ENCODE measurements around the gene ATG101. TPM values are rescaled to one million over a fixed set of nuclear protein-coding genes. Genes with fewer than 3 reads are reported as not detected.
A peak's percentile ranks its signal among the peaks of the same experiment; 100 is the strongest.

Gene ATG101
- total and polyA plus RNA-seq, 2 experiments from 2014 or later = 77.3 to 139 TPM

DNA sequence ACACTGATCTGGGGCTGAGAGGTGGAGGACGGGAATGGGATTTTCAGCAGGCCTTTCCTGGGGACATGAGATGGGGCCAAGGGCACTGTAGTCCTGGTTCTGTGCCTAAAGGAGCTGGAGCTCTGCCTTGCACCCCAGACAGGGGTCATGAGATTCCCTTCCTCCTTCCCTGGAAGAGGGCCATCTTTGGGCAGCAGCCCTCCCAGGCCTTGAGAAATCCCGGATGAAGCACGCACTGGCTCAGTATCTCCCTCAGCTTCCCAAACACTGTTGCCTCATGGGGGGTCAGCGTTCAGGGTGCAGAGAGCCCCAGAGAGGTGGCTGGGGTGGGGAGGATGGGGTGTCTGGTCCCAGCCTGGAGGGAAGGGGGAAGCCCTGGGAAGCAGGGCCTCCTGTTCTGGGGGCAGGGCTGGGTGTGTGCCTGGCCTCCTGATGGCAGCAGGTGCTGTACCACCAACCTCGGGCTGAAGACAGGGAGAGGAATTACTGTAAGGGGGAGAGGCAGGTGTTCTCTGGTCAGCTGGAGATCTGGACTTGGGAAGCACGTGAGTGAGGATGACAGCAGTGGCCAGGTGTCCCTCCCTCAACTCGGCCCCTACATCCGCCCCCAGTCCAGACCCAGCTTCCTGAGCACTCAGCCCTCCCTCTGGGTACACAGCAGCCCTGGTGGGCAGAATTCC lies 26.9 kb upstream of the ATG101 start:
- Histone ChIP-seq H3F3A (ENCODE audit: insufficient read depth) (peaks cover 27% of the 10 kb centered on the region; the same call in 1 of the 2 replicates), H3K27me3 (replicated peaks; ENCODE audit: insufficient read depth) (no peaks in the 10 kb centered on the region), H3K9ac (no peak overlapping the region), H2AFZ (no peak overlapping the region), H3K4me3 (no peak overlapping the region), H3K4me1 (ENCODE audit: insufficient read depth) (peaks cover 23% of the 10 kb centered on the region), H3K27ac (peak overlapping the region; percentile 98; the same call in 1 of the 2 replicates), H3K79me2 (ENCODE audit: insufficient read depth) (peaks cover 6% of the 10 kb centered on the region), H4K20me1 (ENCODE audit: insufficient read depth) (no peaks in the 10 kb centered on the region), H3K9me2 (ENCODE audit: insufficient read depth) (no peaks in the 10 kb centered on the region), H3K9me3 (ENCODE audit: low read depth) (no peaks in the 10 kb centered on the region), H3K36me3 (ENCODE audit: low read depth) (no peaks in the 10 kb centered on the region), H3K4me2 (ENCODE audit: unreplicated experiment) (no peak overlapping the region)
- in situ Hi-C loops (cut with MboI) = no loop called here
- DNase-seq = no peak
- TF ChIP-seq EZH2phosphoT487 (IDR thresholded peaks at IDR 0.05; ENCODE audit: insufficient read depth, low read depth) (no peak), EZH2 (IDR thresholded peaks at IDR 0.05; ENCODE audit: insufficient read depth, poor library complexity, severe bottlenecking) (no peak)
- WGBS, 2 experiments (ENCODE audit: low coverage in 1 of 2, low lambda C conversion rate in 2 of 2, missing lambda C conversion rate in 2 of 2) = 65 to 75% methylated on average over 8 of the region's 8 CpGs

DNA sequence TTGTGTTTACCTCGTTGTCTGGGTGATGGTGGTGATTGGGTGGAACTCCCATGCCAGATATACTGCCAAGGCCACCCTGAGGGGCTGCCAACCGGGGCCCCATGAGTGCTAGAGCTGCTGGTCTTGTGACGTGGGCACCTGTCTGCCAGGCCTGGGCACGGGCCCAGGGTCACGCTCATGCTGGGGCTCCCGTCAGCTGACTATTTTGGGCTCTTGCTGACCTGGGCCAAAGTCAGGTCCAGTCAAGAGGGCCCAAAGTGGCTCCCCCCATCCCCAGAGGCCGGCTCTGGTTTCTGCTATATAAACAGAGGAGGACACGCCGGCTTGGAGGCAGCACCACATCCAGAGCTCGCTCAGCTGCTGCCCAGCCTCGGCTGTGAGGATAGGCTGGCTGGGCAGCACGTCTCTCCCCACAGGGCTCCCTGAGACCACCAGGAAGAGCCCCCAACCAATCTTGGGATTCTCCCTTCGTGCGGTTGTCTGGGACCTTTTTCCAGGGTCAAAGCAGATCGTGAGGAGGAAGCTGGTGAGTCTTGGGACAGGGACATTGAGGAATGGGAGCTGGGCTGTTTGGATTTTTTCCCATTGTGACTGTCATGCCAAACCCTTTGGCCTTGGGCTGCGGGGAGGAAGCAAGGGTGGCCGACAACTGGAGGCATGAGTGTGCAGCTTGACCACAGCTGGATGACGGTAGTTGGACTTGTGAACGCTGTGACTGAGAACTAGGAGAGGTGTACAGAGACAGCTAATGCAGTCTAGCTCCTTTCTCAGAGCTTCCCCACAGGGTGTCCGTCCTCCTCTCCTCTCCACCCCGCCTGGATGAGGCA lies 26.2 kb upstream of the ATG101 start:
- H3K27ac ChIP-seq = peak overlapping the region; percentile 98
- no peaks in the 10 kb centered on the region for H3K36me3 ChIP-seq (ENCODE audit: low read depth)
- H3K27me3 ChIP-seq (replicated peaks; ENCODE audit: insufficient read depth) = no peaks in the 10 kb centered on the region
- H3K9me3 ChIP-seq (ENCODE audit: low read depth) = no peaks in the 10 kb centered on the region
- H3K4me2 ChIP-seq (ENCODE audit: unreplicated experiment) = peak overlapping the region; percentile 65
- peak; percentile 81 for DNase-seq
- TF ChIP-seq EZH2 (IDR thresholded peaks at IDR 0.05; ENCODE audit: insufficient read depth, poor library complexity, severe bottlenecking) = no peak
- no peak for TF ChIP-seq EZH2phosphoT487 (IDR thresholded peaks at IDR 0.05; ENCODE audit: insufficient read depth, low read depth)
- 52 to 59% methylated on average over 17 to 21 of the region's 21 CpGs for WGBS, 2 experiments (ENCODE audit: low coverage in 1 of 2, low lambda C conversion rate in 2 of 2, missing lambda C conversion rate in 2 of 2)
- H3K4me3 ChIP-seq = no peak overlapping the region
- in situ Hi-C loops (cut with MboI) = no loop called here
- H4K20me1 ChIP-seq (ENCODE audit: insufficient read depth) = no peaks in the 10 kb centered on the region
- H2AFZ ChIP-seq = no peak overlapping the region
- H3K4me1 ChIP-seq (ENCODE audit: insufficient read depth) = peaks cover 19% of the 10 kb centered on the region
- H3K79me2 ChIP-seq (ENCODE audit: insufficient read depth) = peaks cover 6% of the 10 kb centered on the region
- peak overlapping the region; percentile 87 for H3K9ac ChIP-seq
- peaks cover 22% of the 10 kb centered on the region; the same call in 1 of the 2 replicates for H3F3A ChIP-seq (ENCODE audit: insufficient read depth)
- H3K9me2 ChIP-seq (ENCODE audit: insufficient read depth) = no peaks in the 10 kb centered on the region

DNA sequence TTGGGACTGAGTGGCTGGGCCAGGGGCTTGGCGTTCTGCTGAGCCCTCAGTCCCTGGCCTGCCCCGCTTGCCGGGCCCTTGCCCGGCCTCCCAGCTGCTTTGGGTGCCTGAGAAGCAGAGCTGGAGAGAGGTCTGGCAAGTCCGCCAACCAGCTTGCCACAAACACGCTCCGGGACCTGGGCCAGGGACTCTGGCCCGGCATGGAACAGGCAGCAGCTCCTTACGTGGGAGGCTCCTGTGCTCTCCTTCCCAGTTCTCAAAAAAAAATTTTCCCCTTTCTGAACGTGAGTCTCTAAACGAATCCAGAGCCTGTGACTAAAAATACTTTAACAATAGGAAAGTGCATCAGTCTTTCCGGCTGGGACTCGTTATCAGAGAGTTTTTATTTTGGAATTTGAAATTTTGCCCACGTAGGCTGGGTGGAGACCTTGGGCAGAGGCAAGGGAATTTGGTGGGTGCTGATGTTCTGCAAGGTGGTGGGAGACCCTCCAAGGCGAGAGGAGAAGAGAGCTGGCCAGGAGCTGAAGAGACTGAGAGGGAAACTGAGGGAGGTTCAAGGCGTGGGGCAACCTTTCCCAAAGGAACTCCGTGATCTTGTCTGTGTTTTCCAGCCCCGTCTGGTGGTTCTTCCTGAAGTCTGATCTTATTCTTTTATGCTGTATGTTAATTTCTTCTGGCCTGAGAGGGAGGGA lies 25.3 kb upstream of the ATG101 start:
- no peaks in the 10 kb centered on the region for H3K9me3 ChIP-seq (ENCODE audit: low read depth)

GRCh38 chr12:52045794-52046199 lies 24.0 kb upstream of the ATG101 start:
- Histone ChIP-seq H3K4me2 (ENCODE audit: unreplicated experiment) (no peak overlapping the region), H3K79me2 (ENCODE audit: insufficient read depth) (no peaks in the 10 kb centered on the region; the same call in 1 of the 2 replicates), H3F3A (ENCODE audit: insufficient read depth) (peaks cover 16% of the 10 kb centered on the region; the same call in 1 of the 2 replicates), H3K4me1 (ENCODE audit: insufficient read depth) (peaks cover 26% of the 10 kb centered on the region), H4K20me1 (ENCODE audit: insufficient read depth) (no peaks in the 10 kb centered on the region), H3K27me3 (replicated peaks; ENCODE audit: insufficient read depth) (no peaks in the 10 kb centered on the region), H3K4me3 (no peak overlapping the region), H3K9me3 (ENCODE audit: low read depth) (no peaks in the 10 kb centered on the region), H3K36me3 (ENCODE audit: low read depth) (no peaks in the 10 kb centered on the region), H3K27ac (no peak overlapping the region), H2AFZ (no peak overlapping the region), H3K9me2 (ENCODE audit: insufficient read depth) (no peaks in the 10 kb centered on the region), H3K9ac (peak overlapping the region; percentile 87)
- TF ChIP-seq EZH2phosphoT487 (IDR thresholded peaks at IDR 0.05; ENCODE audit: insufficient read depth, low read depth) = no peak
- TF ChIP-seq EZH2 (IDR thresholded peaks at IDR 0.05; ENCODE audit: insufficient read depth, poor library complexity, severe bottlenecking) = no peak
- DNase-seq = no peak
- in situ Hi-C loops (cut with MboI) = no loop called here
- WGBS, 2 experiments (ENCODE audit: low coverage in 1 of 2, low lambda C conversion rate in 2 of 2, missing lambda C conversion rate in 2 of 2) = 40 to 55% methylated on average over 4 of the region's 4 CpGs

More for the DNA sequence above, 25.3 kb upstream of the ATG101 start:
- Histone ChIP-seq H3K27me3 (replicated peaks; ENCODE audit: insufficient read depth) (no peaks in the 10 kb centered on the region), H3F3A (ENCODE audit: insufficient read depth) (peaks cover 16% of the 10 kb centered on the region; the same call in 1 of the 2 replicates), H4K20me1 (ENCODE audit: insufficient read depth) (no peaks in the 10 kb centered on the region), H3K9me2 (ENCODE audit: insufficient read depth) (no peaks in the 10 kb centered on the region), H3K27ac (peak overlapping the region; percentile 98), H3K36me3 (ENCODE audit: low read depth) (no peaks in the 10 kb centered on the region), H3K9ac (peak overlapping the region; percentile 87), H2AFZ (no peak overlapping the region), H3K79me2 (ENCODE audit: insufficient read depth) (no peaks in the 10 kb centered on the region; the same call in 1 of the 2 replicates), H3K4me1 (ENCODE audit: insufficient read depth) (peaks cover 19% of the 10 kb centered on the region), H3K4me3 (0 out of 2 replicates have a peak overlapping the region, but pooled peaks have one; percentile 24), H3K4me2 (ENCODE audit: unreplicated experiment) (peak overlapping the region; percentile 65)
- in situ Hi-C loops (cut with MboI) = no loop called here
- TF ChIP-seq EZH2 (IDR thresholded peaks at IDR 0.05; ENCODE audit: insufficient read depth, poor library complexity, severe bottlenecking) (no peak), EZH2phosphoT487 (IDR thresholded peaks at IDR 0.05; ENCODE audit: insufficient read depth, low read depth) (no peak)
- WGBS, 2 experiments (ENCODE audit: low coverage in 1 of 2, low lambda C conversion rate in 2 of 2, missing lambda C conversion rate in 2 of 2) = 22 to 23% methylated on average over 18 of the region's 18 CpGs
- peak; percentile 94 for DNase-seq

Data from GM23248 (cell line).